Measurements from ENCODE around the gene AOPEP.

AOPEP gene

DNA sequence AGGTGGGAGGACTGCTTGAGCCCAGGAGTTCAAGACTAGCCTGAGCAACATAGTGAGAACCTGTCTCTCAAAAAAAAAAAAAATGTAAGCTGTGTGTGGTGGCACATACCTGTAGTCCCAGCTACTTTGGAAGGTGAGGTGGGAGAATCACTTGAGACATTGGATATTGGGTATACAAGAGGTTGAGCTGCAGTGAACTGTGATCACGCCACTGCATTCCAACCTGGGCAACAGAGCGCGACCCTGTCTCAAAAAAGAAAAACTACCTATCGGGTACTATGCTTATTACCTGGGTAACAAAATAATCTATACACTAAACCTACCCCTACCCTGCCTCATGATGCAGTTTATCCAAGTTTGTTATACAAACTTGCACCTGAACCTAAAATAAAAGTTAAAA, 64.9 kb downstream of the AOPEP start:
- DNase-seq (ENCODE audit: low read depth in 2 of 2), result no peak

DNA sequence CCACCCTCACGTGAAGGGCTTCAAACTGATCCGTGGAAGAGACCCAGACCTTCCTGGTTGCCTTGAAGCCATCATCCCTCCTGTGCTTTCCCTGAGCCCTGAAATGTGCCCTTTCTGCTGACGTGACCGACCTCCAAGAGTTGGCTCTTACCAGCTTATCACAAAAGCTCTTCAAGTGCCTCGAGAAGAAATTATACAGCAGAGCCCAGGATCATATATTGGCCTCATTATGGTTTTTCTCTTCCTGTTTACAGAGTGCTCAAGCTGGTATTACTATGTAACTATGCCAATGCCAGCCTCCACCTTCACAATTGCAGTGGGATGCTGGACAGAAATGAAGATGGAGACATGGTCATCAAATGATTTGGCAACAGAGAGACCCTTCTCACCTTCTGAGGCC, 66.0 kb downstream of the AOPEP start:
- DNase-seq (ENCODE audit: low read depth in 2 of 2), result no peak

DNA sequence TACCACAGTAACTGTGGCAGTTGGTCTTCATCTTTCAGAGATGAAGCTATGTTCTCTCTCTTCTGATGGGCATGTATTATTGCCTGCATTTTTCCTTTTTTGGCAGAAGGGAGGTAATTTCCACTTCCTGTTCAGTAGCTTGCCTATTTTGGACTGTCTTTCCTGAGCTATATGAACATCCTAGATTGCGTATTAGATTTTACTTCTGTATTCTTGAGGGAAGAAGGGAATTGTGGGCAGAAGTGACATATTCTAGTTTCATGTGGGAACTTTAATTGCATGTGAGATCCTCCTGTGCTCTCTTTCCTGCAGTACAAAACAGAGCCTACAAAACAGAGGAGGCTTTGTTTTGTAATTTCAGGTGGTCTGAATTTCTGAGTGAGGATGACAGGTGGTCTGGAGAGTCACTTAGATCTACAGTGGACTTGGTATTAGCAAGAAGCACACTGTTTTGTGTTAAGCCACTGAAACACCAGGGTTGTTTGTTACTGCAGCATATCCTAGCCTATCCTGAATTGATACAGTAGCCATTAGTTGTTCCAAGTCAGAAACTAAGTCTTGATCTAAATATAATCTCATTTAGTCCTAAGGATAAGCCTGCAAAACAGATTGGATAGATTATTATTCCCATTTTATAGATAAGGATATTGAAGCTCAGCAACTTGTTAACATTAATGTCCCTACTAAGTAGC, 68.1 kb downstream of the AOPEP start:
- DNase-seq (ENCODE audit: low read depth in 2 of 2), result no peak

DNA sequence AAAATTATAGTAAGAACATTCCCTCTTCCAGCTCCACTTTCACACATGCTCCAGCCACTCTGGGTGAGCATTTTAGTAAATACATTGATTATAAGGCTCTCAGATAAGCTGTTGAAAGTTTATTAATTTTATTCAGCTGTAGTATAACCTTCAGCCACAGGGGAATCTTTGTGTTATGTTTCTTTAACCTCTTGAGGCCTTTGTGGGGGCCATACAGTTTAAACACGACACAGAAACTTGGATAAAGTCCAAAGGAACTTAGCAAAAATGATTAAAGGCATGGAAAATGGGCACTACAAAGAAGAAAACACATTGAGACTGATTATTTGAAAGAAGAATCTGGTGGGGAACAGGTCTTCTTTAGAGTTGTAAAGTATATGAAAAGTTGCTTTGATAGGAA, 70.2 kb downstream of the AOPEP start:
- no peak for DNase-seq (ENCODE audit: low read depth in 2 of 2)

DNA sequence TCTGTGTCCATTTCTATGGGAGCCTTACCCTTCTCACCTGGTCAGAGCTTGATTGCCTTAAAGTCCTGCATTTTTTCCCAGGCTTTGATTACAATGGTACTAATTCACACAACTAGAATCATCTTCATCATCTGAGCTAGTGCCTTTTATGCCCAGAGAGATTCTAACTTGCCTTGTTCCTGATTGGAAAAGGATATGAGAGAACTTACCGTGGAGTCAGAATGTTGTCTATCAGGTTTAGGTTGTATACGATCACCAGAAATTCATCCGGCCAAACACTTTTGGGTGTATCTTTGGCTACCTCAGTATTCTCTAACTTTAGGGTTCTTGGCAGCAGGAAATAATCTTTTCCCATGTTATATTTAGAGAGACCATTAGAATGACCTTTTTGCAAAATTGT, 71.7 kb downstream of the AOPEP start:
- no peak for DNase-seq (ENCODE audit: low read depth in 2 of 2)

DNA sequence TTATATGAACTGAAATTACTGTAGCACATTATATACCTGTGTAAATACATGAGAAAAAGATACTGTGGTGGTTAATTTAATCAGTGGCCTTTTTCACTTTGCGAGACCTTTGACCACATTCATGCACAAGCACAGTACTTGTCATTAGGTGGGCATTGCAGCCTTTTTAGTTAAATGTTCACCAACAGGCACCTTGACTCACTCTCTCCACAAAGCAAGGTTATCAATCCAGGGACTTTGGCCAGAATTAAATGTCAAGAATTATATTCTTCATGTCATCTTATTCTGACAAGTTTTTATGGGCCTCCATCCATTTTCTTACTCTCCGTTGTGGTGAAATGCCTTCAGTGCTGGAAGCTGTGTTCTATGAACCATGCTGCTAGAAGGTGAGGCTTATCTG, 72.2 kb downstream of the AOPEP start:
- no peak for DNase-seq (ENCODE audit: low read depth in 2 of 2)

DNA sequence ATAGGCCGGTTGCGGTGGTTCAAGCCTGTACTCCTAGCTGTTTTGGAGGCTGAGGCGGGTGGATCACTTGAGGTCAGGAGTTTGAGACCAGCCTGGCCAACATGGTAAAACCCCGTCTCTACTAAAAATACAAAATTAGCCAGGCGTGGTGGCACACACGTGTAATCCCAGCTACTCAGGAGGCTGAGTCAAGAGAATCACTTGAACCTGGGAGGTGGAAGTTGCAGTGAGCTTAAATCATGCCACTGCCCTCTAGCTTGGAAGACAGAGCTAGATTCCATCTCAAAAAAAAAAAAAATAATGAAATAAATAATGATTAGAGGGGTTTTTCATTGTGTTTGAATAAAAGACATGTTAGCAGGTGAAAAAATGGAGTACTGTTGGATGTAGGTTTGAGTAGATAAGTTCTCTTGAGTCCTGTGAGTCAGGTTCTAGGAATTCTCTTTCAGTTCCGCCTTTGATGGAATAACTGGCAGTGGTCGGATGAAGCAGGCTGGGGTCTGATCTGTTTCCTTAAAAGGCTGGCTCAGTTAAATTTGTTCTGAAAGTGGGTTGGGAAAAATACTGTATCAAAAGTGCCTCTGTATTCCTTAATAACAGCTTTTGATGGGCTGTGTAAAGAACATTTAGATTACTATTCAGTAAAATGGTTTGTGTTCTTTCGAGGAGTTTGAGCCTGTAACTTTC, 73.2 kb downstream of the AOPEP start:
- DNase-seq (ENCODE audit: low read depth in 2 of 2), result no peak

DNA sequence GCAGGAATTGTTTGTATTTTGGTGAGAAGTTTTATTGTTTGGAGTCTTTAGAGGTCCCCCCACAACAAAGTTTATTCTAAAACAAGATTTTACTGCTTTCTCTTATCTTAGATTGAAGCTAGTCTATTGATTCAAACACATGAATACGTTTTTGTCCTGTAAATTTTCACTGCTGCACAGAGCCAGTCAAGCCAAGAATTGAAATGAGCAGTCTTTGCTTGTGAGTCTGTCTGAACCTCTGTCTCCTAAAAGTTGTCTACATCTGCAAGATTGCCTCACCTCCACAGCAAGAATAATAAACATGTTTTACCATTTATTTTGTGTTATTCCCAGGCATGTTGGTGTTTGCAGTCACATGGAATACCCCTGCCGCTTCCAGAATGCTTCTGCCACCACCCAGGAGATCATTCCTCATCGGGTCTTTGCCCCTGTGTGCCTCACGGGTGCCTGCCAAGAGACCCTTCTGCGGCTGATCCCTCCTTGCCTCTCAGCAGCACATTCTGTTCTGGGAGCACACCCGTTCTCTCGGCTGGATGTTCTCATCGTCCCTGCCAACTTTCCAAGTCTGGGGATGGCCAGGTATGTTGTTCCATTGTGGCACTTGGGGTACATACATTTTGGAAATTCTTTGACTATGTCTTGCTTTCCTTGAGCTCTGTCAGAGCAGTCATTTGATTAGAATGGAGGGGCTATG, 74.1 kb downstream of the AOPEP start:
- DNase-seq (ENCODE audit: low read depth in 2 of 2), result no peak

DNA sequence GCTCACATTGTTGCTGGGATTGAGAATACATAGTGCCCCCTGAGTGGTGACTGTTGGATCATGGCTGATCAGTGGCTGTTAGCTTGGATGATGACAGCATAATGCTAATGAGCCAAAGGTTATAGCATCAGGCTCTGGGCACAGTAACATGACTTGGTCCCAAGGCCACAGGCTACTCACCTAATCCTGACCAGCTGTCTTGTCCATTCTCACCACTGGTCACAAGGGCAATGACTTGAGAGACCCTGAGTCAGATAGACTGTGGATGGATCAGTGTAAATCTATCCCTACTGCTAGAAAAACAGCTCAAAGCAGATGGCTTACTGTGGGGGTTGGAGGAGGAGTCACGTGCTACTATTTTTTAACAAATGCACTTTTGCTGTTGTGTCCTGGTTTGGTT, 74.7 kb downstream of the AOPEP start:
- DNase-seq (ENCODE audit: low read depth in 2 of 2), result no peak

DNA sequence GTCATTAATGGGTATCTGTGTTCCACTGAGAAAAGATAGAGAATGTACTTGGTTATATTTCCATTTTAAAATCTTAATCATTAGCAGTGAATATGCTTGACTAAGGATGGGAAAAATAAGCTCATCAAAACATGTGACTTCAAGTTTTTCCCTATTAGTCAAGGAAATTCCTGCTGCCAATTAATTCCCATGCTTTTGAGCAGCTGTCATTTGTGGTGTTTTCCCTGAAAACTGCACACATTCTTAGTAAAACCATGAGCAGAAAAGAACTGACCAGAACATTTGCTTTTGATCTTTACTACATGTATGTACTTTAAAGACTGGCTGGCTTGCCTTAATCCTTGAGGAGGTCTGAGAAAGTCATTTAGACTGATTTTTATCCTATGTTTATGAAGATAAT, 75.2 kb downstream of the AOPEP start:
- DNase-seq (ENCODE audit: low read depth in 2 of 2), result no peak

DNA sequence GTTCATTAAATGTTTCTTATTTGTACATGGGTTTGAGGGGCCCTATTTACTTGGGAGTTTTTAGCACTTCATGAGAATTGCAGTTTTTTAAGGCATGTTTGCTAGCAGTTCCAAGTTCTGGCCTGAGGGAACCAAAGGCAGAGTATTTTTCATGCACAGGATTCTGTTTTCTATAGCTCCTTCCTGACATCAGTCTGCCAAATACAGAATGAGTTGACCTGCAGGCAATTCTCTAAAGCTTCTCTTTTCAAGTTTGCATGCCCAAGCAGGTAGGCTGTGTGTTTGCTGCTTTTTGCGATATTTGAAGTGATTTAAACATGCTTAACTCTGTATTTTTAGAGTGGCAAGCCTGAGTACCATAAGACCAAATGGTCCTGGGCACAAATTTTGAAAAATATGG, 75.8 kb downstream of the AOPEP start:
- no peak for DNase-seq (ENCODE audit: low read depth in 2 of 2)

DNA sequence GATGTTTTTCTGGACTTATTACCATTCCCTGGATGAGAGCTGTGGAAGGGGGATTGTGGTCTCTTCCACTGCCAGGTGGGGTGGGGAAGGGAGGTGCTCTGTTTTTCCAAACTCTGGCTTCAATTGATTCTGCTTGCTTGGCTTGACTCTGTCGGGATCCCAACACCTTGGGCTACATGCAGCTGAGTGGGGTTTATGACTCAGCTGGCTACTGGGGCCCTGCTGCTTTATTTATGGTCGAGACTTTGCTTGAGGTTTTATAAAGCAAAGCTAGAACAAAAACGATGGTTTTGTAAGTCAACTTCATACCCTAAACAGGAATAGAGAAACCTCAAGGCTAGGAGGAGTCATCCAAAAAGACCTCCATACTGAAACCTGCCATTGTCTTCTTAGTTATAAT, 76.3 kb downstream of the AOPEP start:
- no peak for DNase-seq (ENCODE audit: low read depth in 2 of 2)

DNA sequence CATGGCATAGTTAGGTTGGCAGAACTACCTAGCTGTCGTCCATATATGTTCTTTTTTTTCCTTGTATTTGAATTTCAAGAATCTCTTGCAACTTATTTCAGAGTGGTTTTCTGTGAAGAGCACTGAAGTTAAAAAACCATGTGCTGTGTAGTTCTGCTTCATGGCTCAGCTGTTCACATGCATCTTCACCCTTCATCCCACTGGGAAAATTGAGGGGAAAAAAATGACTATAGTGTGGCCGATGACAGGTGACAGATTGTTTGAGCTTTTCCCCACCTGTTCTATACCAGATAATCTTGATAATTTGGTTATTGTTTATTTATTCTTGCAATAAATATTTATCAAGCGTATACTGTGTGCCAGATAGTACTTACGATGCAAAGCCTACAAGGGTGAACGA, 77.8 kb downstream of the AOPEP start:
- DNase-seq (ENCODE audit: low read depth in 2 of 2), result no peak

DNA sequence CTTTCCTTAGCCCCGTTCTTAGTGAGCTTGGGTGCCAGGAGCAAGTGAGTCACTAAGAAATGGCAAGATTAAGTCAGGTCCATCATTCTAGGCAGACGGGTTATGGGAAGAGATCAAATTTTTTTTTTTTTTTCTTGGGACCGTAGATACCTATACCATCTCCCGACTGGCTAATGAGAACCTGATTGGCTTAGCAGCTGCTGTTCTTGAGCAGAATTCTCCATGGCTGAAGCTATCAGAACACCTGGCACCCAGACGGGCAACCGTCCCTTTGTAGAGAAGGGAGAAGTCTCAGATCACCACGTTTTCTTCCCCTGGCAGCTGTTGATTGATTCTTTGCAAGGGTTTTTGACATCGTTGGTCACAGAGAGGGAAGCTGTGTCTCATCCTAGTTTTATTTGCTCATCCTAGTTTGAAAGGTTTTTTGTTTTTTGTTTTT, 78.6 kb downstream of the AOPEP start:
- no peak for DNase-seq (ENCODE audit: low read depth in 2 of 2)

DNA sequence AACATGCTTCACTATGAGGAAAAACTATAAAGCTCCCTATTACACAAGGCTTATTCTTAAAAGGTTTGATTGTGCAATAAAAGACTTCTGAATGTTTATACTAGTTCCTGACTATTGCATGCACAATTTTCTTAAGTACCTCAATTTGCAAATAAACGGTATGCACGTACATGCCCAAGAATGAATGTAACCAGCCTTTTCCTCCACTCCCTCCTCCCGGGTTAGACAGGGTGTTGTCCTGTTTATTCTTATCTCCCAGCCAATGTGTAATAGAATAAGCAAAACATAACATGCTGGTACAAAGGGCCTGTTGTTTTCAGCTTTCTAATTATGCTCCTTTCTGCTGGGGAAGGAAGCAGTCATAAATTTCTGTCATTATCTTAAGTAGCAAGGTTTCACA, 79.1 kb downstream of the AOPEP start:
- DNase-seq (ENCODE audit: low read depth in 2 of 2), result no peak

DNA sequence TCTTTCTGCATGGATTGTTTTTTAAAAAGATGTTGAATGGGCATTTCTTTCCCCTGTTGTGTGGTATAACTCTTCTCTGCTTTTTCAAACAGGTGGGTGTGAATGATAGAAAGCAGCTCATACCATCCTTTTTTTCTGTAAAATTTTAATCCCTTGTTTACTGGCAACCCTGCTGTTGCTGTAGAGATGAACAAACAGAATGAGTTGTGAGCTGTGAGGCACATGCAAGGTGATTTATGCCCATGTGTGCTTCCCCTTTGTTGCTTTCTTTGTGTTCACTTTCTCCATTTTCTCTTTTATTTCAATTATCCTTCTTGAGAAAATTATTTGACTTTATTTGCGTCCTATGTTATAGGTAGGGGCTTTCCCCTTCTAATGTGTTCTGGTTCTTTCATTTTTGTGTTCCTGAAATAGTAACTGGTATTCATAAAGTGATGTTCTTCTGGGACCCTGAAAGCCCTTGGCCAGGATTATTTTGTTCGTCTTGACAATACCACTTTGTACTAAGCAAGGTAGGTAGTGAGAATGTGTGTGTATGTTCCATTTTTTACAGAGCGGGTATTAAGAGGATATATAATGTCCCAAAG, 79.9 kb downstream of the AOPEP start:
- no peak for DNase-seq (ENCODE audit: low read depth in 2 of 2)

DNA sequence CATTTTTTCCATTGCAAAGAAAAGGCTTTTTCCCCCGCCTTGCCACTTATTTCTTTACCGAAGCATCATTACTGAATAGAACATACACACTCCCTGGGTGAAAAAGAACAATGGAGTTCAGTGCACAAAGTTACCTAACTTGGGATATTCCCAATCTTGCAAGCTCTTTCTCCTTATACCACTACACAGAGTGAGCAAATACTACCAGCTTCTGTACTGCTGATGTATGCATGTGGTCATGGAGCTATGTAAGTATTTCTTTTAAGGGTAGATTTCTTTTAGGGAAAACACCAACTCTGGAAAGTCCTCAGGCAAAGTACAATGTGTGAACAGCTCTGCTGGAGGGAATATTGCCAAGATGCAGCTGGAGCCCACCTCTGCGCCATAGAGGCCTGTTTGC, 81.1 kb downstream of the AOPEP start:
- no peak for DNase-seq (ENCODE audit: low read depth in 2 of 2)

DNA sequence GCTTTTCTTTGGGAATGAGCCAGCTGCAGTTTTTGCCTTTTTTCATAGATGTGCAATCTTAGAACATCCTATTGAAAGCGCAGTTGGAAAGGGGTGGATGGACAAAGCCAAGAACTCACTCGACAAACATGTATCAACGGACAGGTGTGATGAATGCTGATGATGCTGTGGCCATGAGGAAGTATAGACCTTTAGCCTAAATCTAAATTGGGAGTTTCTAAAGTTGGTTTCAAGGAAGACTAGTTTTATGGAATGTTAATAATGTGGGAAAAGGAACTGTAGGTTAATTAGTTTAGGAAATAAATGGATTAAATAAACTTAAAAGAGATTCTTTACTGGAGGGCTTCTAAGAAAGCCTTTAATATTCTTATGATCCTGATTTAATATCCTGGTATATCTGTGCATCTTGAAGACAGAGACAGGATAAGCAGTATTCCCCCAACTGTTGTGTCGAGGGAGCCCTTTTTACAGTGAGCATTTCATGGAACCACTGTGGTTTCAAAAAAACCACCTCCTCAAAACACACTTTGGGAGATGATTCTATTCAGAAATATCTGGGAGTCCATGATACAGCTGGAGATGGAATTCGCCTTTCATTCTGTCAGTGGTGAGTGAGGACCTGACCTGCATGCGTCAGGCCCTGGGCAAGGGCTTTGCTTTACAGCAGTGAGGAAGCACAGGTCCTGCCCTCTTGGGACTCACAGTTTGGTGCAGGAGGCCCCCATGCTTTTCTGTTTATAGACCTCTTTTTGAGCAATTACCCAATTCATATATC, 82.6 kb downstream of the AOPEP start:
- DNase-seq (ENCODE audit: low read depth in 2 of 2), result no peak

DNA sequence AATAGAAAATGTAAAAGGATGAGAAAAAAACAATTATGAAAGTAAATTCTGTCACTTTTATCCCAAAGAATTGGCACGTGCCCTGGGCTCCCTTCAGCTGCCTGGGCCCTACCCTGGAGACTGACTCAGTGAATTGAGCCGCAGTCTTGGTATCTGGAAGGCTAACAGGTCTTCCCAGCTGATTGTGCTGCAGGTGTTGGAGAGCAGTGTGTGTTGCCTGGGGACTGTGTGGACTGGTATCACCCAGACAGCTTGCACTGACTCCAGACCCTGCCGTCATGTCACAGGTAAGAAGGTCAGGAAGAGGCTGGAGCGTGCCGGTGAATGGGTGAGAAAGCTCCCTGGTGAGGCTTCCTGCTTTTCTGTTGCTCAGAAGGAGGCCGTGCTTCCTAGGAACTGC, 83.3 kb downstream of the AOPEP start:
- no peak for DNase-seq (ENCODE audit: low read depth in 2 of 2)

DNA sequence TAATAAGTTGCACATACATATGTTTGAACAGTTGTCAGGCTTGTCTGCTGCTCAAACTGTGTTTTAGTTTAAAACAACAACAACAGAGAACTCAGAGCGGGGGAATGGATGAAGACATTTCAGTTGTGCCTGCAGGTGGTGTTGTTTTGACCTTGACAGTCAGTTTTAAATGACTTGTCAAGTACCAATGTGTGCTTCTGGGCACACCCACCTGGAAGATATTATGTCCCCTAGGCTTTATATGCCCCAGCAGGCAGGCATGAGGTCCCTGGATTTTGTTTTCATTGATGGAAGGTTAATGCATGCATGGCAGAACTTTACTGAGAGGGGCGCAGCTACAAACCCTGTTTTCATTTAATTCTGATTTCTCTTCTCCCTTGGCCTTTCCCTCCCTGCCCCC, 84.6 kb downstream of the AOPEP start:
- DNase-seq (ENCODE audit: low read depth in 2 of 2), result no peak

DNA sequence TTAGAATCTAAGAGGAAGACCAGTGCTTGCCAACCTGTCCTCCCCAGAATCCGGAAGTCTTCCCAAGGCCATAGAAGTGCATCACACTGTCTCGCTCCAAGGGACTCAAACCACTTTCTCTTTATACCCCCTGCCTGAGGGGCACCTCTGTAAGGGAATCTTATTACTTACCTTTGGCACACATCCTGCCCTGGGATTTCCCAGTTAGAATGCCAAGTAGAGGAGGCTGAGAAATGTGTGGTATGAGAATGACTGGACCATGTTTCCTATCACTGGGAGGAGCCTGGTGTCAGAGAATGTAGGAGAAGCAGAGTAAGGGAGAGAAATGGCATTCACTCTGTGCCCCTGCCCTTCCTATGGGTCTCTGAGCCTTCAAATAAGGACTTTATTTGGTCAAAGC, 85.8 kb downstream of the AOPEP start:
- DNase-seq (ENCODE audit: low read depth in 2 of 2), result no peak

DNA sequence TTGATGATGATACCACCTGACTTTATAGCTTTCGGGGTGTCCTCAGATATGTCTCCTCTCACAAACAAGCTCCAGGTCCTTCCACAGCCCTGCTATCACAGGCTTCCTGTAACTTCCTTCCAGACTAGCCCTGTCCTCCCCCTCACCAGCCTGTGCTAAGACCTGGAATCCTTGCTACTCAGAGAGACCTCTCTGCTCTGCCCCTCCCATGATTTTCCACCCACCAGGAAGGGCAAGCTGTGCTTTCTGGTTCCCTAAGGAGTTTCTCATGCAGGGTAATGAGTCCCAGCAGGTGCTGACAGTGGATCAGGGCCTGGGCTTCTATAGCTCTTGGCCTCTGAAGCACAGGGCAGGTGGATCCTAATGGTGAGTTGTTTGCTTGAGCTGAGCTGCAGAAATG, 86.9 kb downstream of the AOPEP start:
- no peak for DNase-seq (ENCODE audit: low read depth in 2 of 2)
